ENCODE results near the gene MIEF1. TPM values are rescaled to one million over a fixed set of nuclear protein-coding genes. Genes with fewer than 3 reads are reported as not detected.

The MIEF1 gene
- total and polyA plus RNA-seq, 2 of the 8 experiments (the other 6 are each of a cell fraction or from before 2014, with no cell fraction given): 16.8 to 32.7 TPM

DNA sequence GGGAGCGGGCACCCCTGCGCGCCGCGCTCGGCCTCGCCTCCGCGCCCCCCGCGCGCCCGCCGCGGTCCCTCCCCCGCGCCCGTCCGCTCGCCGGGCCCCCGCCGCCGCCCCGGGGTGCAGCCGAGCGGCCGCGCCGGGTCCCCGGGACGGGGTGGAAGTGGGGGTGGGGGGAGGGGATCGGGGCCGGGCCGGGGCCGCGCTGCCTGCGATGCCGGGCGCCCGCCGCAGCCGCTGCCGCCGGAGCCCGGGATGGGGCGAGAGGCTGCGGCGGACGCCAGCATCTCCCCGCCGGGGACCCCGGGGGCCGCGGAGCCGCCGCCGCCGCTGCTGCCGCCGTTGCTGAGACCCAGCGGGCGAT lies 44.9 kb upstream of the MIEF1 start:
- H3K27me3 ChIP-seq (replicated peaks in 1 of 4; ENCODE audit: control insufficient read depth in 3 of 4, extremely low read depth in 1 of 4, insufficient read depth in 3 of 4, low read length in 3 of 4): peaks cover 5 to 24% (median 18%) of the 10 kb centered on the region in 4 experiments; a peak in 6 of 7 replicates
- H2BK12ac ChIP-seq (ENCODE audit: low read depth, low read length): no peak overlapping the region
- peak overlapping the region; percentile 46 to 89 (median 50); a peak in 6 of 8 replicates for H3K4me3 ChIP-seq (ENCODE audit: extremely low read depth in 1 of 4, insufficient read depth in 2 of 4, low read depth in 3 of 4, low read length in 4 of 4)
- H3K4me2 ChIP-seq (ENCODE audit: insufficient read depth in 1 of 2, low read depth in 2 of 2, low read length in 2 of 2): peak overlapping the region; percentile 31 to 80
- no peak overlapping the region for H2BK15ac ChIP-seq (ENCODE audit: low read length)
- H3K79me1 ChIP-seq (ENCODE audit: low read depth, low read length): no peaks in the 10 kb centered on the region; the same call in 1 of the 2 replicates
- no peak overlapping the region for H2AFZ ChIP-seq (ENCODE audit: low read length)
- H4K91ac ChIP-seq (replicated peaks; ENCODE audit: insufficient read length, low read length): no peak overlapping the region
- no peak overlapping the region for H2BK5ac ChIP-seq (ENCODE audit: low read depth, low read length)
- no peak overlapping the region for H2BK120ac ChIP-seq (replicated peaks; ENCODE audit: low read depth, low read length)
- no peak overlapping the region for H2BK20ac ChIP-seq (ENCODE audit: low read length)
- ChIA-PET POLR2A (ENCODE audit: partially characterized antibody) (interaction anchor here (0.6 to 2.1 kb wide), 5 partner anchors 11 to 139 kb away, joined by 3 to 8 read pairs (median 3); partner anchors contain the start of gene TAB1), CTCF (ENCODE audit: partially characterized antibody) (interaction anchor here (1.7 kb wide), 1 partner anchor 57 kb away, joined by 7 read pairs; no protein-coding TSS in a partner anchor)
- H3K27ac ChIP-seq (ENCODE audit: low read depth, low read length): no peak overlapping the region
- H3K9ac ChIP-seq (replicated peaks in 1 of 4; ENCODE audit: extremely low read depth in 1 of 4, low read depth in 3 of 4, low read length in 3 of 4): no peak overlapping the region
- no peak overlapping the region for H3K4ac ChIP-seq (replicated peaks; ENCODE audit: insufficient read length, low read depth, low read length)
- no peak overlapping the region for H3K56ac ChIP-seq (replicated peaks; ENCODE audit: insufficient read length, low read depth, low read length)
- no peaks in the 10 kb centered on the region for H3K9me3 ChIP-seq (ENCODE audit: insufficient read depth in 2 of 2, low read depth in 1 of 2, low read length in 1 of 2)
- DNase-seq (ENCODE audit: low read depth in 1 of 2, low spot score in 2 of 2) (no peak), FAIRE-seq (no peak)
- peaks cover 0 to 29% (median 20%) of the 10 kb centered on the region in 4 experiments; a peak in 6 of 7 replicates for H3K4me1 ChIP-seq (replicated peaks in 1 of 4; ENCODE audit: control insufficient read depth in 3 of 4, insufficient read depth in 4 of 4, low read length in 3 of 4)
- no peak overlapping the region for H4K5ac ChIP-seq (ENCODE audit: insufficient read length, low read depth, low read length)
- no peak overlapping the region for H4K8ac ChIP-seq (ENCODE audit: extremely low read depth, insufficient read depth, low read length)
- H3K23me2 ChIP-seq (ENCODE audit: low read depth, low read length): peaks cover 8% of the 10 kb centered on the region; the same call in 1 of the 2 replicates
- no peak overlapping the region for H3K18ac ChIP-seq (ENCODE audit: extremely low read depth, low read length)
- no CpG with 5 or more reads among the region's 63 CpGs for WGBS, 2 experiments (ENCODE audit: extremely low coverage in 1 of 2, insufficient coverage in 1 of 2, insufficient read length in 1 of 2, insufficient replicate concordance in 2 of 2, low coverage in 1 of 2, low lambda C conversion rate in 2 of 2, missing lambda C conversion rate in 1 of 2)
- H3K23ac ChIP-seq (ENCODE audit: insufficient read length): no peak overlapping the region
- H2AK5ac ChIP-seq (ENCODE audit: low read depth, low read length): no peak overlapping the region
- H4K20me1 ChIP-seq (replicated peaks in 1 of 2; ENCODE audit: control insufficient read depth in 1 of 2, insufficient read depth in 2 of 2, low read length in 2 of 2): peaks cover 0 to 6% of the 10 kb centered on the region in 2 experiments
- no peaks in the 10 kb centered on the region for H3K36me3 ChIP-seq (ENCODE audit: control insufficient read depth in 2 of 4, insufficient read depth in 4 of 4, low read length in 3 of 4)
- H3K14ac ChIP-seq (ENCODE audit: insufficient read length): no peak overlapping the region
- no peaks in the 10 kb centered on the region for H3K79me2 ChIP-seq (ENCODE audit: control insufficient read depth in 1 of 2, insufficient read depth in 2 of 2, low read length in 2 of 2)
- TF ChIP-seq, protein P1, sequence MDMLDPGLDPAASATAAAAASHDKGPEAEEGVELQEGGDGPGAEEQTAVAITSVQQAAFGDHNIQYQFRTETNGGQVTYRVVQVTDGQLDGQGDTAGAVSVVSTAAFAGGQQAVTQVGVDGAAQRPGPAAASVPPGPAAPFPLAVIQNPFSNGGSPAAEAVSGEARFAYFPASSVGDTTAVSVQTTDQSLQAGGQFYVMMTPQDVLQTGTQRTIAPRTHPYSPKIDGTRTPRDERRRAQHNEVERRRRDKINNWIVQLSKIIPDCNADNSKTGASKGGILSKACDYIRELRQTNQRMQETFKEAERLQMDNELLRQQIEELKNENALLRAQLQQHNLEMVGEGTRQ (IDR thresholded peaks at IDR 0.05; ENCODE audit: low read length): no peak
- TF ChIP-seq SUZ12 (IDR thresholded peaks at IDR 0.05; ENCODE audit: low read length) (0 out of 2 replicates have a peak, but pooled peaks have one; percentile 3), POU5F1 (IDR thresholded peaks at IDR 0.05; ENCODE audit: low read depth, low read length) (no peak), HDAC6 (IDR thresholded peaks at IDR 0.05; ENCODE audit: low read depth, low read length) (no peak), SIX5 (IDR thresholded peaks at IDR 0.05; ENCODE audit: low read depth, low read length) (no peak), KDM4A (IDR thresholded peaks at IDR 0.05; ENCODE audit: low read depth, low read length, severe bottlenecking) (peak; percentile 24), SRF (IDR thresholded peaks at IDR 0.05; ENCODE audit: low read depth, low read length) (no peak)
